BJ (cell line): ENCODE data around the gene LAMTOR4. TPM values are rescaled to one million over a fixed set of nuclear protein-coding genes. Genes with fewer than 3 reads are reported as not detected.
A peak's percentile ranks its signal among the peaks of the same experiment; 100 is the strongest.
"Not testable (repeated sequence)": the region's sequence is repeated elsewhere in the genome, so short reads cannot be mapped to it uniquely, and the experiment has no call there.

Source experiments
- CTCF ChIA-PET: fragments of 350-600 bp; formaldehyde crosslinking; extraction: SDS; loops from one replicate; lab custom pipeline; 2021; ENCODE audit warnings: antibody characterized with exemption, inconsistent platforms; lab: Yijun Ruan, JAX
- POLR2A ChIA-PET: fragments of 300-600 bp; sonication (Branson Sonifier 250); formaldehyde crosslinking; extraction: SDS; loops from one replicate; lab custom pipeline; 2021; ENCODE audit warnings: antibody characterized with exemption; lab: Charles Lee
- DNase-seq: peaks from one replicate; pipeline ENCODE4 v3.0.0-alpha.2; 2011; ENCODE audit warnings: low read depth
- H3K27me3 ChIP-seq: 2 replicates; pipeline ENCODE4 v1.6.0; 2011; ENCODE audit warnings: low read length; ENCODE audit not compliant: control insufficient read depth, insufficient read depth
- H3K36me3 ChIP-seq: 2 replicates; pipeline ENCODE4 v1.5.1; 2011; ENCODE audit warnings: low read length; ENCODE audit not compliant: control insufficient read depth, insufficient read depth
- H3K4me3 ChIP-seq: 2 replicates; pipeline ENCODE4 v1.5.1; 2011; ENCODE audit warnings: low read depth, mild to moderate bottlenecking, control low read depth, low read length
- CTCF ChIP-seq: IDR thresholded peaks from 2 replicates; pipeline ENCODE4 v1.5.1; 2011; ENCODE audit warnings: low read depth, mild to moderate bottlenecking, control low read depth, inconsistent platforms, low read length, moderate library complexity; ENCODE audit not compliant: insufficient read depth
- polyA plus RNA-seq: library from polyadenylated mRNA; depleted of rRNA; stranded (reverse); fragments of >200 nt; gene quantifications from 2 replicates; pipeline ENCODE4 v1.2.3, GENCODE V29; 2011

Gene LAMTOR4
- polyA plus RNA-seq, 1 experiment, result 193 TPM

- CTCF ChIA-PET, result interaction anchor here (0.6 to 9.6 kb wide), 29 partner anchors 9 to 275 kb away, joined by 3 to 147 read pairs (median 4); partner anchors contain the start of genes AP4M1, GAL3ST4, GPC2 and LAMTOR4
- H3K4me3 ChIP-seq, result no peak overlapping the region
- no peaks in the 10 kb centered on the region for H3K36me3 ChIP-seq
- peak; percentile 92 for TF ChIP-seq CTCF
- POLR2A ChIA-PET, result no interaction called here
- no peaks in the 10 kb centered on the region for H3K27me3 ChIP-seq
- DNase-seq, result no peak
These were observed 16.0 kb upstream of the LAMTOR4 start for GRCh38 chr7:100132697-100133151.

DNA sequence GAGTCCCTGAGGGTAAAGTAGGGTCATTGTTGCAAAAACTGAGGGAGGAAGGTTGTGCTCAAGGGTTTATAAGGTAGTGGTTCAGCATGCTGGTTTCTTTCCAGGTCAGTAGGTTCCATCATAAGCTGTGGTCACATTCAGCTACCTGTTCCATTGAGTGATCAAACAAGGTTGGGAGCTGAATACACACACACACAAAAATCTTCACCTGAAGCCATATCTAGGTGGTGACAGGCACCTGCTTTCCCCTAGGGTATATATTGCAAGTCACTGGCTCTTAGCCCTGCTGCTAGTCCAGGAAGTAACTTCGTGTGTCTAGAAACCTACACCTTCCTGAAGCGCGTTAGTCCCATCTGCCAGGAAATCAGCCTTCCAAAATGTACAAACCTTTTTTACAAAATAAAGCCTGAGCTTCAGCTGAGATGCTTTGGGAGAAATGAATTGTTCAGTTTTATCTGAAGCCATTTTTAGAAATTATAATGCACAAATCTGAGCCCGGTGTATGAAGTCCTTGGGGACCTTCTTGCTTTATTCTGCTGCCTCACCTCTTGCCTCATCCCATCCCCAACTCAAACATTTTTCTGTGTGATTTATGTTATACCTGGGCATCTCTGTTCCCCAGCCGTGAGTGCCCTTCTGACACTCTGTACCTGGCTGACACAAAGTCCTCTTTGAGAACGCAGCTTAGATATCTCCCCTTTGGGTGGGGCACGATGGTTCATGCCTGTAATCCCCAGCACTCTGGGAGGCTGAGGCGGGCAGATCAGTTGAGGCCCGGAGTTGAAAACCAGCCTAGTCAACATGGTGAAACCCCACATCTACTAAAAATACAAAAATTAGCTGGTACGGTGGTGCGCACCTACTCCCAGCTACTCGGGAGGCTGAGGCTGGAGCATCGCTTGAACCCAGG lies 10.6 kb upstream of the LAMTOR4 start:
- ChIA-PET CTCF (interaction anchor here (0.5 to 1.0 kb wide), 3 partner anchors 13 to 77 kb away, joined by 3 read pairs; no protein-coding TSS in a partner anchor), POLR2A (no interaction called here)
- H3K4me3 ChIP-seq, result no peak overlapping the region
- no peaks in the 10 kb centered on the region for H3K27me3 ChIP-seq
- no peak for DNase-seq
- TF ChIP-seq CTCF, result no peak
- H3K36me3 ChIP-seq, result no peaks in the 10 kb centered on the region

- TF ChIP-seq CTCF, result no peak
- DNase-seq, result no peak
- ChIA-PET CTCF (interaction anchor here (5.1 kb wide), 1 partner anchor 11 kb away, joined by 49 read pairs; no protein-coding TSS in a partner anchor), POLR2A (no interaction called here)
- Histone ChIP-seq H3K27me3 (no peaks in the 10 kb centered on the region), H3K36me3 (no peaks in the 10 kb centered on the region), H3K4me3 (no peak overlapping the region)
These were observed 7.2 kb upstream of the LAMTOR4 start for GRCh38 chr7:100141555-100141949.

GRCh38 chr7:100142461-100142860 lies 6.3 kb upstream of the LAMTOR4 start:
- POLR2A ChIA-PET, result no interaction called here
- TF ChIP-seq CTCF, result no peak
- DNase-seq, result no peak

GRCh38 chr7:100146350-100146749 lies 2.4 kb upstream of the LAMTOR4 start:
- H3K36me3 ChIP-seq, DNase-seq, POLR2A ChIA-PET, H3K4me3 ChIP-seq, H3K27me3 ChIP-seq: not testable (repeated sequence)
- CTCF ChIA-PET, result interaction anchor here (5.6 kb wide), 1 partner anchor 15 kb away, joined by 38 read pairs; no protein-coding TSS in a partner anchor

More at GRCh38 chr7:100142461-100142860, 6.3 kb upstream of the LAMTOR4 start:
- CTCF ChIA-PET, result interaction anchor here (0.9 to 5.1 kb wide), 2 partner anchors 12 to 17 kb away, joined by 3 to 49 read pairs; no protein-coding TSS in a partner anchor
- Histone ChIP-seq H3K27me3 (no peaks in the 10 kb centered on the region), H3K36me3 (no peaks in the 10 kb centered on the region), H3K4me3 (no peak overlapping the region)
